GM19324 (cell line): ENCODE measurements around the gene CAMK4.

Source experiments
- ATAC-seq: cut with Tn5 transposase; IDR thresholded peaks from one replicate; pipeline ENCODE4 v1.9.1; 2021; ENCODE audit warnings: mild to moderate bottlenecking, moderate library complexity; ENCODE audit not compliant: unreplicated experiment, low FRiP score

Gene CAMK4

DNA sequence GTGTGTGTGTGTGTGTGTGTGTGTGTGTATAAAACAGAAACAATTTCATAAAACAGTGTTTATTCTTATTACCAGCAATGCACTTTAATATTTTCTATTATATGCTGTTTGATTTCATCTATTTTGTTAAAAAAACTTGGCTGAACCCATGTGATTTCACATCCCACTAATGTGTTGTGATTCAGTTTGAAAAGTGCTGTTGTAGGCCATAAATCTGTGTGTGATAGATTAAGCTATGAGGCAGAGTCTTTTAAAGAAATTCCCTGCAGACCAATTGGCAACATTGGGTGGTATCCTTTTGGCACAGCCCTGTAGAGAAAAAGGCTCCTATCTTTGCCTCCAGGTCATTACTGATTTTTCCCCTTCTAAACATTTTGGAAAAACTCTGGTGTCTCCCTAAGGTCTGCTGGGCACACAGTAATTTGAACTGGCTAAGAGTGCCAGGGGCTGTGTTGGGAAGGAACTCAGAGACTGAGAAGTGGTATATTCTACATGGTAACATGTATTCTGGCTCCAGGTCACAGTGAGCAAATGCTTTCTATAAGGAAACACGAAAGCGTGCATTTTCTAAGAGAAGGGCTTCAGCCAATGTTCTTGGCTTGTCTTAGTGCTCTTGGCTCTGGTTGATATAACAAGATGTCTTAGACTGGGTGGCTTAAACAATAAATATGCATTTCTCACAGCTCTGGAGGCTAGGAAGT is 4.5 kb downstream of the CAMK4 start:
- ATAC-seq: no peak

DNA sequence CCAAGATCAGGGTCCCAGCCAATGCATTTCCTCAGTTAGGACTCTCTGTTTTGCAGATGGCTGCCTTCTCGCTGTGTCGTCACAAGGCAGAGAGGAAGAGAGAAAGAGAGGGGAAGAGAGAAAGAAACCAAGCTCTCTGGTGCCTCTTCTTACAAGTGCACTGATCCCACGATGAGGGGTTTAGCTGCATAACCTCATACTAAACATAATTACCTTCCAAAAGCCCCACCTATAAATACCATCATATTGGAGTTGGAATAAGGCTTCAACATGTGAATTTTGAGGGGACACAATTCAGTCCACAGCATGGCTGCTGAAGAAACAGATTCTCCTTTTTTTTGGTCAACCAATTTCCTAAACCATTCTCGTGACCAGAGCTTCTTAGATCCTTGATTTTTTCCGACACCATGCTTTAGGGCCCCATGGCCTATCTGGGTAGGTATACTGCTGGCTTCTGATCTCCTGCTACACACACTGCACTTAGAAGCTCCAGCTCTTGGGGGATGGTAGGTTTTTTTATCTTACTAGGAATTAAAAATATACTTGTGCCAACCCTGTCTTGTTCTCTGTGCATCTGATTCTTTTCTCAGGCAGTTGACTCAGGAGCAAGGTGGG is 5.1 kb downstream of the CAMK4 start:
- ATAC-seq: no peak

DNA sequence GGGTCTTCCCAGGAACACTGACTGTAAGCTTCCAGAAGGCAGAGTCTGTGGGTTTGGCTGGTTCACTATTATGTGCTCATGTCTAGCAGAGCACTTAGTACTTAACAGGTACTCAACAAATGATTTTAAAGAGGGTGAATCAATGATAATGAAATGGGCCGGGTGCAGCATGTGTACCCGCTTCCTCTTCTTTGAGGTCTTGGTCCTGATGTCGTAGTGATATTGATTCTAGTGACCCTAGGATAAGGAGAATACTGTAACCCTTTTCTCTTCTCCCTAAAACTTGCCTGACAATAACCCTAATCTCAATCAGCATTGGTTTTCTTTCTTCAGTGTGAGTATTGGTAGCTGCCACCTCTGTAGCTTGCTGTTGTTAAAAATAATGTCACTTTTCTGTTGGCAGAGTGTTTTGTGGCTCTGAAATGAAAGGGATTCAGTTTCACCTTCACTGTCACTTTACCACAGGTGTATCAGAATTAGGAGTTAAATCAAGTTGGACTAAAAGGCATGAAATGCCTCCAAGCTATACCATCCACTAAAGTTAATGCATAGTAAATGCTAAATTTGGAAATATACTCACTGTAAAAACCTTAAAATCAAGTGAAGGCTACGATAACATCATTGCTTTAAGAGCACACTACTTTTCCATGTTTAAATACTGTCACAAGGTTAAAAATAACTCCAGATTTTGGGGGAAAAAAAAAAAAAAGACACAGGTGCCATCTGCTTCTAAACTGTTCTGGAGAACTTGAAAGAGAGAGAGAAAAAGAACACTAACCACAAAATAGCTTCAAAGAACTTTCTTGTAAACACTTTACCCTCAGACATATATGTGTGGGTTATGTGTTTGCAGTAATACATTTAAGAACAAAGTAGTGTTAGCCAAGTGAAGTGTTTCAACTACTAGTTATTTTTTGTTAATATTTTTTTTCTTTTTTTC is 6.0 kb downstream of the CAMK4 start:
- peak; percentile 35 for ATAC-seq

DNA sequence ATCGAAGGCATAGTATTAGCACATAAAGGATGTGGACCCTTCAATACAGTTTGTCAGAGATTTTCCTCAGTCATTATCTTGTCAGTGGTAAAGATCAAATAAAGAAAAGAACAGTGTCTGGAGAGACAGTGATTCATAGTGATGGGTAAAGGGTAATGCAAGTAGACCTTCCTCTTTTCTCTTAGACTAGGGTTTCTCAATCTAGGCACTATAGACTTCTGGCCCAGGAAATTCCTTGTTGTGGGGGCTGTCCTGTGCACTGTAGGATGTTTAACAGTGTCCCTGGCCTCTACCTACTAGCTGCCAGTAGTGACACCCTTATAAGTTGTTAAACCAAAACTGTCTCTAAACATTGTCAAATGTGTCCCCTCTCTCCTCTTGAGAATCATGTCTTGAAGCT is 6.9 kb downstream of the CAMK4 start:
- ATAC-seq: no peak

DNA sequence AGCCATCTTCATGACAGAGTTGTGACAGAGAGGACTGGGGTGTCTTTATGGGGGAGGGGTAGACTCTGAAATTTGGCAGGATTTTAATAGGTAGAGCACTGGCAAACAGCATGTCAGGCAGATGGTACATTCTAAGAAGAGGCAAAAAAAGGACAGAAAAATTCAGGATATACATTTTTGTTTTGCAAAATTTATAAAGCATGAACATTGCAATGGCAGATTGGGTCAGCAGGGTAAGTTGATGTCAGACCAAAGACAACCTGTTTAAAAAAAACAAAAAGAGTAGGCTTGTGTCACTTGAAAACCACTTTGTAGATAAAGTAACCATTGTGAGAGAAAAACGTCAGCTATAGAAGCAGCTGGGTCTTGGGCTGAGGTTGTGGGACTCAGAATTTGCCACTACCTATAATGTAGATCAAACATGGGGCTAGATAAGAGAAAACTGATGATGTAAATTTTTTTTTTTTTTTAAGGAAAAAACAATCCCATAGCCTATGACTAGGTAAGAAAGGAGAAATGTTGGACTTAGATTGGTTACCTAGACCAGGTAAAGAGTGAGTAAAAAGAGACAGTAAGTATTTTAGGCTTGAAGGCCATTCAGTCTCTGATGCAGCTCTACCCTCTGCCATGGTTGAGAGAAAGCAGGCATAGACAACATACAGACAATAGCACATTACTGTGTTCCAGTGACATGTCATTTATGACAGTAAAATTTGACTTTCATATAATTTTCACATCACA is 8.3 kb downstream of the CAMK4 start:
- no peak for ATAC-seq

DNA sequence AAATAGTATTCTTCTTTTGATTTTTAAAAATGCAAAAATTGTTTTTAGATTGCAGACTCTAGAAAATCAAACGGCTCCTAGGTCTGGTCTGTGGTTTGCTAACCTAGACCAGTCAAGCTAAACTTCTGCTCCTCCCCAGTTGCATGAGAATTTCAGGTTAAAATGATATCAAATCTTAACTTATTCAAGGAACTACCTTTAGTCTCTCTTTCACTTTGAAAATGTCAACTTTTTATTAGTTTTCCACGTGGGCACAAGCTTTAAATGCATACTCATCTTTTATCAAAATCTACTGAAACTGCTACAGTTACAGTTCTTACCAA is 8.8 kb downstream of the CAMK4 start:
- no peak for ATAC-seq

DNA sequence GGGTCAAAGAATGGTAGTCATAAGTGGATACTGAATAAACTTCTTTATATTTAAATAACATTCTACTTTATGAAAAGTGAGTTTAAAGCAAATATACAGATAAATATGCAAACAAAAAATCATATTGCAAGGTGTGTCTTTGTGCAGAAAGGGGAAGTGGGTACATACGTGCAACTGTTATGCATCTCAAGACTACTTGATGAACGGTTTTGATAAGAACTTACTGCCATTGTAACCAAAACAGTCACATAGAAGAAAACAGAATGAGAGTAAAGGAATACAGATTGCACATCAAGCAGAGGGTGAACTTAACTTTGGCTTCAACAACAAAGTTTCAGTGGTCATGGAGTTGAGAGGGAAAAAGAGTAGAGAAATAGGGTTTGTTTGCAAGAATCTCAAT is 9.9 kb downstream of the CAMK4 start:
- ATAC-seq: no peak

DNA sequence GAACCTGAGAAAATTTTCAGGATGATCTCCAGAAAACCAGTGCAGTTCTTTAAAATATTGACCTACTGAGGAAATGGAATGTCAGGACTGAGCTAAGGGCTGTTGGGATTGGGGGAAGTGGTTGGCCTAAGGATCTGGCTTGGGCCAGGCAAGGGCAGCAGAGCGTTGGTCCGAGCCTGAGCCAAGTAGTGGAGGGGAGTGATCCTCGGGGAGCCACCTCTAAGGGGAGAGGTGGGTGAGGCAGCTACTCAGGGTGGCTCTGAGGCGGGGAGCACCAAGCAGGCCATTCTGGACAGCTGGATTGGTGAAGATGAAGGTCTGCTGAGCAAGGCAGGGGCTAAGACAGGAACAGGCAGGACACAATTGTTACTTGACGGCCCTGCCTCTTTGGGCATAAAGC is 11.5 kb downstream of the CAMK4 start:
- ATAC-seq: no peak

DNA sequence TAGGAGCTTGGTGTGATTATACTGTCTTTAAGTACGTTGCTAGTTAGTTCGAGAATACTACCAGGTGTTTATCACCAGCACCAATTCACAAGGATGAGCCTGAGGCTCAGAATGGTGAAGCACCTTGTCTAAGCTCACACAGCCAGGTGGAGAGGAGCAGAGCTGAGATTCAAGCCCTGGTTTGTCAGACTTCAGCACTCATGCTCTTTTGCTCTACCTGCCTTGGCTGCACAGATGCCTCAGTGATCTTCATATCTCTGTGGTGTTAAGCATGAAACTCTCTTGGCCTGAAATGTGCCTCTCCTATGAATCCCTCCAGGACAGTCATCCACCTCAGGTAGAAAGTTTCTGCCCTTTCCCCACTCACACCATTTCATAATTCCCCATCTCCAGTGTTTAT is 12.2 kb downstream of the CAMK4 start:
- no peak for ATAC-seq

DNA sequence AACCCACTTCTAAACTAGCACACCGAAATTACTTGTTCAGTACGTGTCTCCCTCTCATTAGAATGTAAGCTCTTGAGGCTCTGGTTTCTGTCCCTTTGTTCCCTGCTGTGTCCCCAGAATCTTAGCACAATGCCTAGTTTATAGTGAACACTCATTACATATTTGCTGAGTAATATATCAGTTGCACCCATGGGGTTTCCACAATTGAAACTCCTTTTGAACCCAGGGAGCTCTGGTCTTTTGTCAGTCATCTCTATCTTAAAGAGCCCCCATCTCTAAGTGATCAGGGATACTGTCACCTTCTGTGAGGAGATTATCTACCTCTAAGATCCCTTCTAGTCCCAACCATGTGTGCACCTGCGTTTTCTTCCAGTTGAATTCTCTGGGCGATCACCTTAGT is 12.8 kb downstream of the CAMK4 start:
- ATAC-seq: no peak

DNA sequence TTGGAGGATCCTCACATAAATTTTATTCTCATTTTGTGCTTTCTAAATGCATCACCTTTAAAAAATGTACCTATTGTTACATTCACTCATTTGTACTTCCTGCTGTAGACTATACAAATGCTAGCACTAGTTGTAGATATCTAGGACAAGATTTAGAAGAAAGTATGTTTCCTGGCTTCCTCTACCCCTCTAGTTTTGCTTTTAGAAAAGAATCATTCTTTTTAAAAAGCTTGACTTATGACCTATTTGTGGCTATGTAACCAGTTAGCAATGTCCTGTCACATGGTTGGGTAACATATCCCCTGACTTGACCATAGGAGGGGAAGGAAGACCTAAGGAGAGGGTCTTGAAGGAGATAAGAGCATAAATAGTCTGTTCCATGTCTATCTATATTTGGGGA is 13.3 kb downstream of the CAMK4 start:
- no peak for ATAC-seq

DNA sequence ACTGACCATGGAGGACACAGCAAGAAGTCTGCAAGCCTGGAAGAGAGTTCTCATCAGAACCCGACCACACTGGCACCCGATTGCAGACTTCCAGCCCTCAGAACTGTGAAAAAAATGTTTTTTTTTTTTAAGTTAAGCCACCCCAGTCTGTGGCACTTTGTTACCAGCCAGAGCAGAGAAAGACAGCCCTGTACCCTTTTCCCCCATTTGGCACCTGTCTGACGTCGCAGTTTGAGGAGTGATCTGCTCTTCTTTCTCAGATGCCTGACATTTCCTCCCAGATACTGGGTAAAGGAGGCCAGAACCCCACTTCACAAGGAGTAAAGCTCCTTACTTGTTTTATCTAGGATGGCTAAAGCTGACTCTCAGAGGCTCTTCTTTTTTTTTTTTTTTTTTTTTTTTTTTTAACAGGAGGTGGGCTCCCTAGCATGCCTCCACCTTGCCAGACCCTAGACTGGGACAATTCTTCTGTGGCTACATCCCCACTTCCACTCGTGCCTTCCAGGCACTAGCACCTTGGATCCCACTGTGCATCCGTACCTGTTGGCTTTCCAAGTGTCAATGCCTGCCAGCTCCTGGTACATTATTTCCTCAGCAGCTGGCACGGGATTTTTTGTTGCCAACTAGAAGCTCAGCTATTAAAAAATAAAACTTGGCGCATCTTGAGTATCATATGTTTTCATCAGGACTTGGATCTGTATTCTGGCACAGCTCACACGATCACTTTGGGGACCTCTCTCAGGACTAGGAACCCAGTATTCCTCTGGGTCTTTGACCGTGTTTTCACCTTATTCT is 14.4 kb downstream of the CAMK4 start:
- no peak for ATAC-seq

DNA sequence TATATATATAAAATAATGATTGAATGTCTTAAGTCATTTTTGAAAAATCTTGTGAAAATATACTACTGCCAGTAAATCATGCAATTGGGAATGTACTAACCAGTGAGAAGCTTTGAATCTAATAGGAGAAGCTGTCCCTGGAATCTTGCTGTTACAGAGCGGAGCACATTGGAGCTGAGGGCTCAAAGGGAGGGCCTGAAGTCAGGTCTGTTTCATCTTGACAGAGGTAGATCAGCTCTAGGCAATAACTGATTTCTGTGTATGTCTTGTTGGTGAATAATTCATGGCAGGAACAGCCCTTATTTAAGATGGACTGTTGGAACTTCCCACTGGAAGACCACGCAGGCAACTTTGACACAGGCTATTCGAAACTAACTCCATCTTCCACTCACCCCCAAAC is 17.5 kb downstream of the CAMK4 start:
- ATAC-seq: no peak

DNA sequence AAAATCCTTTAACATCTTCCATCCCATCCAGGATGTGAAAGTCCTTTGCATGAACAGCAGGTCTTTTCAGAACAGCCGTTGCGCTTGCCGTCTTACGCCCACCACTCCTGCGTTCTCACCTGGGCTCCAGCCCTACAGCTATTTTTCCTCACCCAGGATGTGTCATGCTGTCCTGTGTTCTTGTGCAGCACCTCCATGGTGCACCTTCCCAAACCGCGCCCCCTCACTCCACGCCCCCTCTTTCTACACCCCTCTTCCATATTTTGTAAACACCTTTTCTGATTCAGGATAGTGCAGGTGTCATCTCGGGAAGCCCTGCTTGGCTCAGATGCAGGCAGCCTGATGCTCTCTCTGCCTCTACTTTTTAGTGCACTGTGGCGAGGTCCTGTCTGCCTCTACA is 18.4 kb downstream of the CAMK4 start:
- no peak for ATAC-seq

DNA sequence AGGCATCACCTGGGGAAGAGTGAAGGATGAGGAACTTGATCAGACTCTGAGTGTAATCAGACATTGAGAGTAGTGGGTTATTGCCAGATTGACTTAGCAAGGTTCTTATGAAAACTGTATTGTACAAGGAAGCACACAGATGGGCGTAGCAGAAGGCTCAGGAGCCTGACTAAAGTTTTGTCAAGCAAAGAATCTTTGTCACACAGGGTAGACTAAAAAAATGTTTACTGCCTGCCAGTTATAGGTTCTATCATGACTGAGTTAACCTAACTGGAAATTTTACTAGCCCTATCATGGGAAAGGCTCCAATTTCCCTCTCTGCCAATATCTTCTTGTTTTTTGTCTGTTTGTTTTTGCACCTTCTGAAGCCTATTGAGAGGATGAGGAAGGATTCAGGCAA is 19.1 kb downstream of the CAMK4 start:
- no peak for ATAC-seq

DNA sequence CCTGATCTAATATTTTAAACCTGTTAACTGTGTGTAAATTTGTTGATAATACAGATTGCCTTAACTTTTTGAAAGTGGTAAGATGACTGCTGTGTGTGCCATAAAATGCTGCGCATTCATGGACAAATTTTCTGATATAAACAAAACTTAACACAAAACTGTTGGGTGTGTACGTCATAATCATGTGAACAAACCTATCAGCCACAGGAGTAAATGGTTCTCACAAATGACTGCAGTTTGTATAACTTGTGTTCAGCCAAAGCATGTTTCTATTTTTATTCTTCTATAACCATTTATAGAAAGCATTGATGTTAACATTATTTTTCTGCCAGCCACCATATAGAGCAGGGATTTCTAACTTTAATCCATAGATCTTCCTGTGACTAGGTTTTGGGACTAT is 21.5 kb downstream of the CAMK4 start:
- ATAC-seq: no peak

DNA sequence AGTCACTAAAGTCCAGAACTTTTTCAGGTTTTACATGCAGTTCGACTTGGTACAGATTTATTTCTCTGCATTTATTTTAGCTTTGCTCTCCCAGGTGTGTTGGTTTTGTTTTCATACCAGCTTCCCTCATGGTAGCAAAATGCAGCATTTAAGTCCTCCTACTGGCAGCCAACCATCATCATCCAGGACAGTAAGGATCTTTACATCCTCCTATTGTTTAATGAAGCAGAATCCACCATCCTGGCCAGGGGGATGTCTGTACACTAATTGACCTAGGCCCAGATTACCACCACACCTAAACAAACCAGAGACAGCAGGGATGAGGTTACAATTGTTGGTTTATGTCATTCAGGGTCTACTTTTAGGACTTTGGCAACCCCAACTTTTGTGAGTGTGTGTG is 22.3 kb downstream of the CAMK4 start:
- ATAC-seq: no peak

DNA sequence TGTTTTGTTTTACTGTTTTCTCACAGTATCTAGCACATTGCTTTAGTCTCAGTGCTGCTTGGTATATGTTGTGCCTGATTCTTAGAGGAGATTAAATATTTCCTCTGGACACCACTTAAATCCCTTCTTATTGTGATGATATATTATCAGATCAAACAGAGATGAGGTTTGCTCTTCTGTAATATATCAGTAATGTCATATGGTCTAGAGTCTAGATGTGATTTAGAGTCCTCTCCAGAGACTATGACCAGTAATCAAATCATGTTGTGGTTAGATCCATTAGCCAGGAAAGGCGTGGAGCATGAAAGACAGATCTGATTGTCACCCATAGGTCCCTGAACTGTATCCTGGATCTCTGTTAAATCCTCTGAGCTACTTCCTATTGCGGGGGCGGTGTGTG is 24.4 kb downstream of the CAMK4 start:
- ATAC-seq: no peak

DNA sequence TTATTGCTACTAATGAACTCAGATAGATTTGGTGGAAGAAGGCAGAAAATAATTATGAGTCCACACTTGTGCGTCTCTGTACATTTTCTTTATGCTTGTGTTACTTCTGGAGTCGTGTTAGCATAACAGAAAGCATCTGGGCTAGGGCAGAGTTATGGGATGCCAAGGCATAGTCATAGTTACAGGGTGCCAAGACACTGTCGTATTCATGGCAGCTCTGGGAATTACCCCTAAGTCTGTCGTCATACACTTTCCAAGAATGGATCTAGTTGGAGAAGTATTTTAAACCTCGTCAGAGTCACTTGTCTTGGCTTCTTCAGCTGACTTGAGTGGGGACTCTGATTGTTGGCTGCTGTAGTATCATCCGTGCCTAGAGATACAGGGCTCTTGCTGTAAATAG is 27.7 kb downstream of the CAMK4 start:
- no peak for ATAC-seq
